Vagina (tissue), 2 donors: ENCODE data around the gene EEF1B2. TPM values are rescaled to one million over a fixed set of nuclear protein-coding genes. Genes with fewer than 3 reads are reported as not detected.
A peak's percentile ranks its signal among the peaks of the same experiment; 100 is the strongest.
"Not testable (repeated sequence)": the region's sequence is repeated elsewhere in the genome, so short reads cannot be mapped to it uniquely, and the experiment has no call there.

Experiments
- DNase-seq, 2 donors: peaks; one replicate each; pipeline ENCODE4 v3.0.0-alpha.2; 2017; ENCODE audit errors: extremely low spot score in 2 of 2
- H3K27ac ChIP-seq: fragments of 200-600 bp; sonication (generic); one replicate; pipeline ENCODE4 v1.5.1; 2019
- H3K27me3 ChIP-seq: fragments of 200-600 bp; sonication (generic); one replicate; pipeline ENCODE4 v1.5.1; 2019
- H3K36me3 ChIP-seq, 2 donors: fragments of 200-600 bp; sonication (generic); one replicate each; pipeline ENCODE4 v1.5.1; 2017 to 2019
- H3K4me1 ChIP-seq: fragments of 200-600 bp; sonication (generic); one replicate; pipeline ENCODE4 v1.5.1; 2019
- H3K4me3 ChIP-seq, 2 donors: fragments of 200-600 bp; sonication (generic); 1 replicate in 1 of 2; 2 replicates in 1 of 2; pipeline ENCODE4 v1.5.1; 2016 to 2019
- H3K9me3 ChIP-seq: fragments of 200-600 bp; sonication (generic); one replicate; pipeline ENCODE4 v1.5.1; 2019
- CTCF ChIP-seq, 3 experiments: fragments of 450-650 bp in 2 of 3; fragments of 200-600 bp in 1 of 3; sonication (generic) in 1 of 3; IDR thresholded peaks; one replicate each; pipeline ENCODE4 v1.5.1; 2017 to 2019; ENCODE audit warnings: antibody characterized with exemption in 3 of 3, mild to moderate bottlenecking in 2 of 3, moderate library complexity in 2 of 3
- POLR2A ChIP-seq, 2 donors: fragments of 450-650 bp; IDR thresholded peaks; one replicate each; pipeline ENCODE4 v1.6.1; 2017; ENCODE audit warnings: antibody characterized with exemption in 2 of 2, mild to moderate bottlenecking in 2 of 2, moderate library complexity in 2 of 2
- POLR2AphosphoS5 ChIP-seq, 2 donors: sonication (generic); formaldehyde crosslinking; IDR thresholded peaks; one replicate each; pipeline ENCODE4 v1.9.0; 2017; ENCODE audit warnings: antibody characterized with exemption in 2 of 2, mild to moderate bottlenecking in 2 of 2, low read depth in 1 of 2; ENCODE audit not compliant: insufficient read depth in 1 of 2
- intact Hi-C: fragments of 100-400 bp; cut with DNase I; formaldehyde crosslinking; loops from one replicate; pipeline ENCODE4 v1.15.1; 2023
- total RNA-seq: library from RNA; depleted of rRNA; stranded (reverse); fragments of >200 nt; gene quantifications from one replicate; pipeline ENCODE4 v1.2.3, GENCODE V29; 2016

Gene EEF1B2
- total RNA-seq, 1 donor from 2014 or later = 353 TPM

GRCh38 chr2:206198677-206199076 lies 39.0 kb downstream of the EEF1B2 start:
- Histone ChIP-seq H3K27ac (peak overlapping the region; percentile 24), H3K36me3 (no peaks in the 10 kb centered on the region), H3K4me1 (peaks cover 9% of the 10 kb centered on the region), H3K4me3 (no peak overlapping the region), H3K27me3 (no peaks in the 10 kb centered on the region), H3K9me3 (no peaks in the 10 kb centered on the region)
- intact Hi-C loops = no loop called here
- TF ChIP-seq POLR2AphosphoS5 (IDR thresholded peaks at IDR 0.05; ENCODE audit: insufficient read depth in 1 of 2, low read depth in 1 of 2) (peak in 1 of 2 donors; percentile 71), CTCF (IDR thresholded peaks at IDR 0.05) (no peak)
- DNase-seq = no peak

- intact Hi-C loops = no loop called here
- TF ChIP-seq POLR2A (IDR thresholded peaks at IDR 0.05) (no peak), CTCF (IDR thresholded peaks at IDR 0.05) (no peak), POLR2AphosphoS5 (IDR thresholded peaks at IDR 0.05; ENCODE audit: insufficient read depth in 1 of 2, low read depth in 1 of 2) (peak in 1 of 2 donors; percentile 60)
- Histone ChIP-seq H3K9me3 (no peaks in the 10 kb centered on the region), H3K4me3 (no peak overlapping the region), H3K36me3 (no peaks in the 10 kb centered on the region), H3K4me1 (peaks cover 9% of the 10 kb centered on the region), H3K27ac (peak overlapping the region; percentile 19), H3K27me3 (no peaks in the 10 kb centered on the region)
- DNase-seq = no peak
Observed at GRCh38 chr2:206201075-206201848, 41.6 kb downstream of the EEF1B2 start.

- Histone ChIP-seq H3K36me3 (no peaks in the 10 kb centered on the region), H3K4me1 (peaks cover 9% of the 10 kb centered on the region), H3K27me3 (no peaks in the 10 kb centered on the region), H3K4me3 (no peak overlapping the region), H3K9me3 (no peaks in the 10 kb centered on the region), H3K27ac (no peak overlapping the region)
- no peak for TF ChIP-seq POLR2AphosphoS5 (IDR thresholded peaks at IDR 0.05; ENCODE audit: insufficient read depth in 1 of 2, low read depth in 1 of 2)
- no peak for TF ChIP-seq POLR2A (IDR thresholded peaks at IDR 0.05)
- TF ChIP-seq CTCF (IDR thresholded peaks at IDR 0.05) = no peak
- intact Hi-C loops = no loop called here
- no peak for DNase-seq
Observed at GRCh38 chr2:206202446-206202845, 42.8 kb downstream of the EEF1B2 start.

GRCh38 chr2:206203331-206203730 lies 43.6 kb downstream of the EEF1B2 start:
- no peak for TF ChIP-seq POLR2AphosphoS5 (IDR thresholded peaks at IDR 0.05; ENCODE audit: insufficient read depth in 1 of 2, low read depth in 1 of 2)
- no peak for TF ChIP-seq CTCF (IDR thresholded peaks at IDR 0.05)
- TF ChIP-seq POLR2A (IDR thresholded peaks at IDR 0.05) = no peak
- peaks cover 9% of the 10 kb centered on the region for H3K4me1 ChIP-seq
- no peak overlapping the region for H3K27ac ChIP-seq
- intact Hi-C loops = no loop called here
- no peak overlapping the region for H3K4me3 ChIP-seq
- H3K36me3 ChIP-seq = no peaks in the 10 kb centered on the region
- H3K27me3 ChIP-seq = no peaks in the 10 kb centered on the region
- no peaks in the 10 kb centered on the region for H3K9me3 ChIP-seq
- DNase-seq = no peak

- no peaks in the 10 kb centered on the region for H3K36me3 ChIP-seq
- no peaks in the 10 kb centered on the region for H3K4me1 ChIP-seq
- DNase-seq = no peak
- H3K9me3 ChIP-seq = no peaks in the 10 kb centered on the region
- H3K27me3 ChIP-seq = no peaks in the 10 kb centered on the region
- no peak overlapping the region for H3K4me3 ChIP-seq
- TF ChIP-seq POLR2AphosphoS5 (IDR thresholded peaks at IDR 0.05; ENCODE audit: insufficient read depth in 1 of 2, low read depth in 1 of 2) (no peak), CTCF (IDR thresholded peaks at IDR 0.05) (no peak), POLR2A (IDR thresholded peaks at IDR 0.05) (no peak)
- intact Hi-C loops = no loop called here
- H3K27ac ChIP-seq = no peak overlapping the region
Observed at GRCh38 chr2:206204710-206205109, 45.0 kb downstream of the EEF1B2 start.

GRCh38 chr2:206207316-206207715 lies 47.6 kb downstream of the EEF1B2 start:
- DNase-seq, H3K36me3 ChIP-seq, intact Hi-C loops: not testable (repeated sequence)

More at GRCh38 chr2:206207316-206207715, 47.6 kb downstream of the EEF1B2 start:
- H3K27me3 ChIP-seq, H3K27ac ChIP-seq, H3K9me3 ChIP-seq, H3K4me1 ChIP-seq, H3K4me3 ChIP-seq: not testable (repeated sequence)
